Caki2 (cell line): Measurements from ENCODE around the gene HYAL1. TPM values are rescaled to one million over a fixed set of nuclear protein-coding genes. Genes with fewer than 3 reads are reported as not detected.

ENCODE experiments used
- DNase-seq: peaks from one replicate; pipeline ENCODE4 v3.0.0-alpha.2; 2015; ENCODE audit warnings: low read depth
- in situ Hi-C: cut with HindIII; loops from 2 replicates; pipeline ENCODE4 v1.10.0; 2016; ENCODE audit warnings: low sequenced_read_pairs, low pct_unique_long_range_greater_than_20kb, mixed read lengths
- total RNA-seq: library from RNA; depleted of rRNA; stranded (reverse); fragments of >200 nt; shearing (Covaris generic); gene quantifications from 2 replicates; pipeline ENCODE4 v1.2.3, GENCODE V29; 2014; ENCODE audit warnings: low replicate concordance; rRNA removed

HYAL1 gene, protein sequence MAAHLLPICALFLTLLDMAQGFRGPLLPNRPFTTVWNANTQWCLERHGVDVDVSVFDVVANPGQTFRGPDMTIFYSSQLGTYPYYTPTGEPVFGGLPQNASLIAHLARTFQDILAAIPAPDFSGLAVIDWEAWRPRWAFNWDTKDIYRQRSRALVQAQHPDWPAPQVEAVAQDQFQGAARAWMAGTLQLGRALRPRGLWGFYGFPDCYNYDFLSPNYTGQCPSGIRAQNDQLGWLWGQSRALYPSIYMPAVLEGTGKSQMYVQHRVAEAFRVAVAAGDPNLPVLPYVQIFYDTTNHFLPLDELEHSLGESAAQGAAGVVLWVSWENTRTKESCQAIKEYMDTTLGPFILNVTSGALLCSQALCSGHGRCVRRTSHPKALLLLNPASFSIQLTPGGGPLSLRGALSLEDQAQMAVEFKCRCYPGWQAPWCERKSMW
- 1.2 TPM in 1 of 2 replicates, not detected in the other for total RNA-seq

DNA sequence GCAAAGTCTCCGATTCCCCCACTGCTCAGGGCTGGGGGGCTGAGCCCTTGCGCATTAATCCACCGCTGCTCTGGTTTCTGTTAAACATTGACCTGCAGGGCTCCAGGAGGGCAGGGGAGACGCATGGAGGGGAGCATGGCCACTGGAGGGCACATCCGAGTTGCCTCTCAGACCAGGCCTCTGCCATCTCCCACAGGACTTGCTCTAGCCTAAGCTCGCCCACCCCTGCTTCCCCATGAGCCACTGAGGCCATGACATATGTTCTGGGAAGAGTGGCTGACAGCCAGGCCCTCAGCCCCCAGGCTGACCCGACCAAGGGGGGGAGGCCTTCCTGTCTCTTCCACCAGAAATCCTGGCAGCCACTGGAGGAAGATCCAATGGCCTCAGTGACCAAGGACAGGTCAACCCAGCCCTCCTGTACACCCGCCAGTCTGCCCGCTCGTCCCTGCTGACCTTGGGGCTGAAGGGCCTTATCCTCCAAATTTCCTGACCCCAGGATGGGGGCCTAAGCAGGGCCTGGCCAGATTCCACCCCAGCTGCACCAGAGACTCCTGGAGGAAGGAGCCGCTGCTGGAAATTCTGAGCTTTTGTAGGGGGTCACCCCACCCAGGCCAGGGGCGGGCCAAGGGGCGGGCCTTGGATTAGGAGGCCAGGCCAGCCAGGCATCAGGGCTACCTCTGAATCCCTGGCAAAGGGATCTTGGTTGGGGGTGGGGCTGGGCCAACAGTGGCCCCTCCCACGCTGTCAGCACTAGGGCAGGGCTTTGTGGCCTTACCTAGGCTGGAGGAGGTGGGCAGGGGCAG is at the start of gene HYAL1:
HYAL1 (minus strand) TSS at position 562 of the 803 bp plus-strand sequence. CDS start 618 bp downstream, outside the sequence.
- DNase-seq = no peak
- in situ Hi-C loops = no loop called here

DNA sequence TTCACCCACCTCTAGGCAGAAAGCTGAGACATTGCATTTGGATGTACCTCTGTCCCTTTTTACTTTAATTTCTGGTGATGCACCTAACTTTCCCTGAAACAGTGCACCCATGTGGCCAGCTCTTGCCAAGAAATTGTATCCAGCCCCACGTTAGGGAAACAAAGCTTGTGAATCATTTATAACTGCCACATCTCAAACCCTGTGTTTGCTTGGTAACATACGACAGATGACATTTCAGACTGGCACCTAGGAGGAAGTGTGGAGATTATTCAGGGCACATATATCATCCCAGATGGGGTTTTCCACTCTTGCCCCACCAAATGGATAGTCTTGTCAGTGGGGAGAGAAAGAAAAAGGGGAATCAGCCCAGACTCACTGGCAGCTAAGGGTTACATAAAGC is 49.4 kb upstream of the HYAL1 start:
- in situ Hi-C loops = no loop called here
- peak; percentile 77 for DNase-seq

DNA sequence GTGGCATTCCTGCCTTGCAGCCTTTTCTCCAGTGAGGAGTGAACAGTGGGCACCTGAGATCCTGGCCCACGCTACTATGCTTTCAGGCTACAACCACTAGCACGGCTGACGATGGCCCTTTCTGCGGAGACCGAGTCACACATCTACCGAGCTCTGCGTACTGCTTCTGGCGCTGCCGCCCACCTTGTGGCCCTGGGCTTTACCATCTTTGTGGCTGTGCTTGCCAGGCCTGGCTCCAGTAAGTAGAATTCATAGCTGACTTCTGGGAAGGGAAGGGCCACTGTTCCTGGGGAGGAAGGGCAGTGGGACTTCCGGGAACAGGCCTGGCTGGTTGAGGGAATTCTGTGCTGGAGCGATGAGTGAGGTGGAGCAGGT is 47.9 kb upstream of the HYAL1 start:
- in situ Hi-C loops = no loop called here
- peak; percentile 7 for DNase-seq

DNA sequence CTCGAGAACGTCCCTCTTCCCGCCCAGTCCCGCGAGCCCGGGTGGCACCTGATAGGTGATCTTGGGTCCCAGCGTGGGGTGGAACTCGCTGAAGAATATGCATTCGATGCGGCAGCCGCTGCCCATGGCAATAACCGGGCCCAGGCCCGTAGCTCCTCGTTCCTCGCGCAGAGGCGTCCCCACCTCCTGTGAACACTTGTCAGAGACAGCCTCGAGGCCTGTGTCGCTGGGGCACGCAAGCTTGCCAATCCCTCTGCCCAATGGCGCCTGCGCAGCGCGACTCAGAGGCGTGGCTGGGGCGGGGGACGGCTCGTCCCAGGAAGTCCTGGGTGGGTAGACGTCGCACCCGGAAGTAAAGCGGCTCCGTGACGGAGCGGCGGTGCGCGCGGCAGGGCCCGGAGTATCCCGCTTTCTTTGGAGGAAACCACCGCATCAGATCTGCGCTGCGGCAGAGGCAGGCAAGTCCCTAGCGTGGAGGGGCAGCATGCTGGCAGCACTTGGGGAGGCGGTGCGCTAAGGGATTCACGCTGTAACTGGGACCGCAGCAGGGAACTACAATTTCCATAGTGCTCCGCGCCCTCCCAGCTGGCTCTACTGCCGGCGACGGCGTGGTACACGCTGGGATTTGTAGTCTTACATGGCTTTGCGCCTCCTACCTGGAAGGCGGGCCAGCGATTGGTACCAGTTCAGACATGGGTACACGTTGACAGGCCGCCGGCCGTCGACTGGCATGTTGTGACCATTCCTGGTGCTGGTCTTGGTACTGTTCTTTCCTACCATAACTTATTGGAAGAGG is 47.4 kb upstream of the HYAL1 start, which contains the start of the genes CYB561D2 and NPRL2:
CYB561D2 (plus strand) TSS at position 336 of the 796 bp plus-strand sequence. CDS start 572 bp downstream, outside the sequence.
NPRL2 (minus strand) TSS at position 249 of the 796 bp plus-strand sequence; CDS start at position 126, 123 bp downstream.
- in situ Hi-C loops = no loop called here
- peak; percentile 91 for DNase-seq

DNA sequence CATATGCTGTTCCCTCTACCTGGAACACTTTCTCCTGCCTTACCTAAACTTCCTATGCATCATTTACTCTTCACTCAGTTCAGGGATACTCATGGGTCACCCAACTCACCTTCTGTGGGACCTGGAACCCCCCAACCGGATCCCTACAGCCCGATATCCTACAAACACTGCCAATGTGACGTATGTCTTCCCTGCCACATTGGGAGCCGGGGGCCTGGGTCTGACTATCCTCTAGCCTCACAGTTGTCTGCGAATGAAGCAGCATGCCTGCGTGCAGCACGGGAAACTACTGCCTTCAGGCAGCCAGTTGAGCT is 46.8 kb upstream of the HYAL1 start:
- no peak for DNase-seq
- in situ Hi-C loops = no loop called here

DNA sequence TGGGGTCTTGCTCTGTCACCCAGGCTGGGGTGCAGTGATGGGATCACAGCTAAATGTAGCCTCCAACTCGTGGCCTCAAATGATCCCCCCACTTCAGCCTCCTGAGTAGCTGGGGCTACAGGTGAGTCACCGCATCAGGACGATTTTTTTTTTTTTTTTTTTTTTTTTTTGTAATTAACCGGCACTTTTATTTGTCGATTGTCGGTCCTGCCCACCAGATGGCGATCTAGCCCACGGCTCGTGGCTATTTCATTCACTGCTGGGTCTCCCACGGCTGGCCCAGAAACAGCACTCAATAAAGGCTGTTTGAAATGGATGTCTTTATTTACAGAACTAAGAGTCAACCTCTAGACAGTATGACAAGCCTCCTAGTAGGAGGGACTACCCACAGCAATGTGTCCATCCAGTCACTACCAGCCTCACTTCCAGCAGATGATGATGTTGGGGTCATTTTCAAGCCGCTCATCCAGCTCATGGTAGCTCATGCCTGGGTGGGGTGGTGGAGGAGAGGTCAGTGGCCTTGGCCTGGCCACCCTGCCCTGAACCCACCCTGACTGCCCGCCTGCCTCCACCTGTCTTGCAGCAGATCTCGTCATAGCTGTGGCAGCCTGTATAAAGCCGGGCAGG is 43.9 kb upstream of the HYAL1 start:
- in situ Hi-C loops = no loop called here
- peak; percentile 76 for DNase-seq

DNA sequence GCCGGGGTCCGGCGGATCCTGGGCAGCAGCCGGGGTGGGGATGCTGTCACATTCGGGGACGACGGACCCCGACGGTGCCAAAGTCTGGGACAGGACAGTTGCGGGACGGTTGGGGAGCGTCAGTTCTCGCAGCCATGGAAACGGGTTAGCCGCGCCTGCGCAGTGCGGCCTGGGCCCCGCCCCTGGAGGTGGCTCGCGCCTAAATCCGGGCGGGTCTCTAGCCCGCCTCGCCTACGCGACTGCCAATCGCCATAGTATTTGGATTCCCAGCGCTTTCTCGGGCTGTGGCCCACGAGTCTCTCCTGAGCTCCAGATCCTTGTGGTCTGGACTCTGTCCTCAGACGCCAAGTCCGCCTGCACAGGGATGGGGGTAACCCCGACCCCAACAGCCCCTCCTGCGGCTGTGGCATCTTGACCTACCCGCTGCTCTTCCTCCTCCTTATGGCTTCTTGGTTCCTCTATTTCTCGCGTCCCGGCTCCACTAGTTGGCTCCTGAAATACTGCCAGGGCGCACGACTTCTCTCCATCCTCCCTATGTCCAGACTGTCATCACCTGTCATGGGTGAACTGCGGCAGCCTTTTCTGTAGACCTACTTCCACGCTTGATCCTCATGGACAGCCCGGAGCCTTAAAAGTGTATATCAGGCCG is 42.3 kb upstream of the HYAL1 start, which contains the start of gene ZMYND10:
ZMYND10 (minus strand) TSS at position 147 of the 649 bp plus-strand sequence. CDS start 153 bp downstream, outside the sequence.
- DNase-seq = no peak
- in situ Hi-C loops = no loop called here

DNA sequence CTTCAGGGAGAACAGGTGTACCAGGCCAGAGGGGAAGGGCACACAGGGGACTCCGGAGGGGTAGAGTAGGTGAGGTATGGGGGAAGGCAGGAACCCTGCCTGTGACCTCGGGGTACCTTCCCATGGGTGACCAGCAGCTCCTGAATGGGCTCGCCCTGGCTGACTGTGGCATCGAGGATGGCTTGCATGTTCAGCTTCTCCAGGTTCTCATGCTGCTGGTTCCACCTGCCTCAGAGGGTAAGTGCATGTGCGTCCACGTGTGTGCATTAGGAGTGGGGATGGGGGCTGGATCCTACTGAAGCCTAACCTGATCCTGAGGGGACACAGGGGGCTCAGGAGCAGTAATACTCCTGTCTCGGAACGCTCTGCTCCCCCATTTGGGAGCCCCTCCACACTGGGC is 41.6 kb upstream of the HYAL1 start:
- DNase-seq = no peak
- in situ Hi-C loops = no loop called here

DNA sequence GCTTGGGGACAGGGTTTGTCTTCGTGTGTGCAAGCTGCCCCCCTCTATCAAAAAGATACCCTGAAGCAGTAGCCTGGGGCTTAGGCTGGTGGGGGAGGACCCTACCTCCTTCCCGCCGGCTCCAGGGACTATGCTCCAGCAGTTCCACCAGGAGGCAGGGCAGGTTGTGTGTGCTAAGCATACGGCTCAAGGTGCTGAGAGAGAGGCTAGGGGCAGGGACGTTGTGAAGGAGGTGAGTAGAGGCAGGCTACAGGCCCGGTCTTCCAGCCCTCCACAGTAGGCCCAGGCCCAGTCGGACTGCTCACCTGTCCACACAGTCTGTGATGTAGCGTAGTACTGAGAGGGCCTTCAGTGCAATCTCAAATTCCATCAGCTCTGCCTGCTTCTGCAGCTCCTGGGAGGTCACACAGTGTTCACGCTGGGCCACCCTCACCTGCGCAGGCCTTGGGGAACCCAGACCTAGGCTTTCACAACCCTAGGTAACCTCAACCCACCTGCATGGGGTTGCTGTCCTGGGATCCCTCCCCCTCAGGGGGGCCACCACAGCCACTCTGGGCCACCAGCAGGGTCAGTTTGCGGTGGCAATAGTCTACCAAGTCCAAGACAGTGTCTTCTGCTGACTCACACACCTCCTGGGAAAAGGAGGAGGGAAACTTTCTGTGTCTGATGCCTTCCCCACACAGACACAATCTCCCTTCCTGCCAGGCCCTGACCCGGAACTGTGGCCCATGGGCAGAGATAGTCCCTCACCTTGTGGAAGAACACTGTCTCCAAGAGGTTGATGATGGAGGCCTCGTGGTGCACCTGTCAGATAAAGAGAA is 39.6 kb upstream of the HYAL1 start:
- in situ Hi-C loops = no loop called here
- DNase-seq = no peak

DNA sequence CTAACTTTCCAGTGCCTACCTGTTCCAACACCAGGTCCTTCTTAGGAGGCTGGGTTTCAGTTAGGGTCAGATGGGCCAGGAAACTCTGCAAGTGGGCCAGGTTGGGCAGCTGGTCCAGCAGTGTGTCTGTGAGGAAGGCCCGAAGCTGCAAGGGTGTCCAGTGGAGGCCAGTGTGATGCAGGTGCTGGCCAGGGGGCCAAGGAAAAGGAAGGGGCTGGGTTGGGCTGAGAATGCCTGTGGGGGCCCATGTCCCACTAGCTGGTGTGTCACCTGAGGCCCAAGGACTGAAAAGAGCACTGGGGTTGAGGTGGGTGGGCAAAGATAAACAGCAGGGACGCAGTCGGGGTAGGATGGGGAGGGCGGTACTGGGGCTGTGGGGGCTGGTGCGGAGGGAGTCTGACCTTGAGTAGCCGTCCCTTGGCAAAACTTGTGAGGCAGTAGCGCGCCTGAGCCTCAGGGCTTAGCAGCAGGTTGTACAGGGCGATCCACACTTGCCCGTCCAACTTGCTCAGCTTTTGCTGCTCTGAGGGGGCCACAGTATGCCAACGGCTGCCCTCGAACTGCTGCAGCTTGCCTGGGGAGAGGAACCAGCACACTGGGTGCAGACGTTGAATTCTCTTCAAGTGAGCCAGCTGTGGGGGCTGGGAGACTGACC is 38.7 kb upstream of the HYAL1 start:
- in situ Hi-C loops = no loop called here
- DNase-seq = no peak

DNA sequence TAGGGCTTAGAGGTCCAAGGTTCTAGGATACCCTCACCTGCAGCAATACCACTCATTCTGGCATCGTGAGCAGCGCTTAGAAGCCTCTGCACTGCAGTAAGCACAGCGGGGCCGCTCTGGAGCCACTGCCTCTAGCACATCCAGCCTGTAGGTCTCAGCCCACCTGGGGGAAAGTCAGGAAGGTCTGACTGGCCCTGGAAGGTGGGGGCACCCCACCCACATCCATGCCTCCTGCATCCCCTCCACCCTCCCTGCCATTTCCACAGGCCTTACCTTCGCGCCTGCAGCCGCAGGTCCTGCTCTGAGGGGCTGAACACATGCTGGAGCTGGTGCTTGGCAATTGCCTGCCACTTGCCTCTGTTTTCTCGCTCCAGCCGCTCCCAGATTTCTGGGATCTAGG is 38.2 kb upstream of the HYAL1 start:
- no peak for DNase-seq
- in situ Hi-C loops = no loop called here

DNA sequence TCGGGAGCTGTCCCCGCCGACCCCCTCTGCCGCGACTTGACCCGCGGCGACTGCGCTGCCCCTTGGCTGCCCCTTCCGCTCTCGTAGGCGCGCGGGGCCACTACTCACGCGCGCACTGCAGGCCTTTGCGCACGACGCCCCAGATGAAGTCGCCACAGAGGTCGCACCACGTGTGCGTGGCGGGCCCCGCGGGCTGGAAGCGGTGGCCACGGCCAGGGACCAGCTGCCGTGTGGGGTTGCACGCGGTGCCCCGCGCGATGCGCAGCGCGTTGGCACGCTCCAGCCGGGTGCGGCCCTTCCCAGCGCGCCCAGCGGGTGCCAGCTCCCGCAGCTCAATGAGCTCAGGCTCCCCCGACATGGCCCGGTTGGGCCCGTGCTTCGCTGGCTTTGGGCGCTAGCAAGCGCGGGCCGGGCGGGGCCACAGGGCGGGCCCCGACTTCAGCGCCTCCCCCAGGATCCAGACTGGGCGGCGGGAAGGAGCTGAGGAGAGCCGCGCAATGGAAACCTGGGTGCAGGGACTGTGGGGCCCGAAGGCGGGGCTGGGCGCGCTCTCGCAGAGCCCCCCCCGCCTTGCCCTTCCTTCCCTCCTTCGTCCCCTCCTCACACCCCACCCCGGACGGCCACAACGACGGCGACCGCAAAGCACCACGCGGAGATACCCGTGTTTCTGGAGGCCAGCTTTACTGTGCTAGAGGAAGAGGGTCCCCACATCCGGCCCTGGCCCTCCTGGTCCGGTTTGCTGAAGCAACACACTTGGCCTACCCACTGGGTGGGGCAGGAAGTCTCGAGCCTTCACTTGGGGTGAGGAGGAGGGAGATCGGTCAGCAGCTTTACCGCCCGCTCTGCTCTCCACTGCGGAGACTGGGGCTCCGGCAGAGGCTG is 37.3 kb upstream of the HYAL1 start, which contains the start of gene RASSF1:
RASSF1 (minus strand) TSS at position 389 of the 882 bp plus-strand sequence; CDS start at position 358, 31 bp downstream.
- in situ Hi-C loops = no loop called here
- DNase-seq = no peak

DNA sequence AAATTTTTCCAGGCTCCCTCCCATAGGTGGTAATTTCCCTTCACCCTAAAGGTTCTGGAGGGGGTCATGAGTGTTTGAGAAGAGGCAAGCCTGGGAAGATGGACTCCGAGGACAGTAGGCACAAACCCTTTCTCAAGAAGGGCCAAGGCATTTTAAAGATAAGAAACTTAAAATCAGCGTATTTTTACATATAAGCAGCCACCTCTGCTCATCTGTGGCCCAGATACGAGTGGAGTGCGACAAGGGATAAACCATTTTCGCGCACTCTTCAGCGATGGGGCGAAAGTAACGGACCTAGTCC is 36.7 kb upstream of the HYAL1 start:
- no peak for DNase-seq

DNA sequence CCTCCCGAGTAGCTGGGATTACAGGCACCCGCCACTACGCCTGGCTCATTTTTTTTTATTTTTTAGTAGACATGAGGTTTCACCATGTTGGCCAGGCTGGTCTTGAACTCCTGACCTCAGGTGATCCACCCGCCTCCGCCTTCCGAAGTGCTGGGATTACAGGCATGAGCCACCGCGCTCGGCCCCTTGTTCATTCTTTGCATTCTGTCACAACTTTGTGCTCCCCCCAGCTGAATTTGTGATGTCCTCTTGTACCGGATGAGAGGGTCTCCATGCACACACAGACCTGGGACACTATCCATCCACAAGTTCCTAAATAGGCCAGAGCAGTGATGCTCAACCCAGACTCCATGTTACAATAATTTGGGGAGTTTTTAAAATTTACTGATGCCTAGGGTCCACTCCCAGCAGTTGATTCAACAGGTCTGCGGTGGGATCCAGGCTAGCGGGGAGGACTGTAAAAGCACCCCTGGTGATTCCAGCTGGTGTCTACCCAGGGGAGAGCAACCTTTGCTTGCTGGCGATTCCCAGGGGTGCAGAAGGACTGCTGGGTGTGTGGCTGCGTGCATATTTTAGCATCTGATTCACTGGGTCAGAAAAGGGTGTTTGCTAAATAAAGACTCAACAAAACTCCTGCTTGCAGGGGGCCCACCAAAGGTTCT is 36.2 kb upstream of the HYAL1 start:
- no peak for DNase-seq
- in situ Hi-C loops = no loop called here

More for the DNA sequence above, 36.7 kb upstream of the HYAL1 start:
- in situ Hi-C loops = no loop called here

DNA sequence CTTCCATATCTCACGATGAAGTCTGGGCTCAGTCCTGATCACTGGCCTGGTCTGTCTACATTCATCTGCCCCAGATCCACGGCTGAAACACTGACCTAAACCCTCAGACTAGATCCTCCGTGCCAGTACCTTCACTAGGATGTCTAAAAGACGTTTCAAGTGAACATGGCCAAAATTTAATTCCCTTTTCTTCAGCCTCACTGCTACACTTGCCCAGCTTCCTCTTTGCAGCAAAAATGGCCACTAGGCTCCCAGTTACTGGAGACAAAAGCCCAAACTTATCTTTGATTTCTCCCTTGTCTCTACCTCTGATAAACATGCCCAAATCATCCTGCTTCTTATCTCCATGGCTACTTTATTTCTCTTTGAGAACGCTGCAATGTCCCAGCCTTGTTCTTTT is 35.6 kb upstream of the HYAL1 start:
- no peak for DNase-seq
- in situ Hi-C loops = no loop called here
